SIG-M5 treated with dmso at 0.1 percent for 504 hours (cell line): Measurements from ENCODE around the gene CFAP100.
A peak's percentile ranks its signal among the peaks of the same experiment; 100 is the strongest.

Source experiments
- DNase-seq: peaks from one replicate; lab custom pipeline; 2025; ENCODE audit not compliant: unreplicated experiment; lab: John Stamatoyannopoulos, UW

The CFAP100 gene

DNA sequence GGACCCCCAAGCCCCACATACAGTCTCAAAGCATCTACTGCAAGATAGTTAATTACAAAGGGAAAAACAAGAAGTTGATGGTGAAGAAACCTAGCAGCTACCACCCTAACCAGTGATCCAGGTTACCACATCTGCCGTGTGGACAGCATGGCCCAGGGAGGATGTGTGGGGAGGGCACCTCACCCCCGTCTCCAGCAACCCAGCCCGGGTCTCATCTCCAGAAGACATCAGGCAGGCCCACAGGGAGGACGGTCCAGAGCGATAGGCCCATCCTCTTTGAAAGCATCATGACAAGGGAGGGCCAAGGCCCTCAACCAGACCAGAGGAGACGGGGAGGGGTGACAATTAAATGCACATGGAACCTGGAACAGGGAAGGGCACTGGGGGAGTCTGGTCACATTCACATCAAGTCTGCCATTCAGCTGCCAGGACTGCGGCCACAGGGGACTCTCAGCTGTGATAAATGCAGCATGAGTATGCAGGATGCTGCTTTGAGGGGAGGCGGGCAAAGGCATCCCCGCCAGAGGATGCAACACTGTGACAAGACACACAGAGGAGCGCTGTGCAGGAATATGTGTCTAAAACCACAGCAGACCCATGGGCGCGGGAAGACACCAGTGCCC is 62.2 kb downstream of the CFAP100 start:
- DNase-seq, result no peak

DNA sequence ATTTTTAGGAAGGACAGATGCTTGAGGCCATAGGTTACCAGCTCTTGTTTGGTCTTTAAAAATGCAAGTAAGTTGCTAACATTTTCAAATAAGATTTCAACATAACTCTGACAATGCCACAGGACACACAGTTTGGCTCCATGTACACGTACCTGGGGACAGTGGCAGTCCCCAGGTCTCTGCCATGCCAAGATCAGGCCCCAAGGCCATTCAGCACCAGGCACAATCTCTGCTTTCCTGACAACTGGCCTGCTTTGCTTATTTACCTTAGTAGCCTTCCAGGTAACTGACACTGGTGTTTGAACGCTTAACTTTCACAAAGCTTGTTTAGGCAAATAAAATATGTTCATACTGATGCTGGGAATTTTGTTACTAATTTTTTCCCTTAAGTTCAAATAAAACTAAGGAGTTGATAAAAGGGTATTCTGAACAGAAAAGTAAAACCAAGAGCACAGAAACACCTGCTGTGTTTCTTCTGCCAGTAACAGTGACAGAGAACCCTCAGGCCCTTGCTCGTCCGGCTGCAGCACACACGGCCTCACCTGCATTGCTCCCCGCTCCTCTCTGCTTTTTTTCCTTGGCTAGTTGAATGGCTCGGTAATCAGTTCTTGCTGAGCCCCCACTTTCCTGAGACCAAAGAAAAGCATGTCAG is 64.5 kb downstream of the CFAP100 start:
- DNase-seq, result no peak

DNA sequence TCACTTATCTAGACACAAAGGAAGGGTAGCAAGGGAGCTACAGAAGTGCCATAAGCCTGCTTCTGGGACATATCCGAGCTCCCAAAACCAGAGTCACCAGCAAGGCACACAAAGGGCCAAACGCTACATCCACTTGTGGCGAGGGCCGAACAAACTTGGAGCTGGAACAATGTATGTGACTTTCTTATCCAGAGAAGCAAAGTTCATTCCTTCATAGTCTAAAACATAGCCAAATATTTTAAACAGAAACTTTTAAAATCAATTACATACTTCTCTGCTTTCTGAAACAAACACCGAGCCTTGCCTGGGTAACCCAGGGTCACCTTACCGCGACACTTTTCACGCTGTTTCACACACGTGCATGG is 65.0 kb downstream of the CFAP100 start:
- no peak for DNase-seq

DNA sequence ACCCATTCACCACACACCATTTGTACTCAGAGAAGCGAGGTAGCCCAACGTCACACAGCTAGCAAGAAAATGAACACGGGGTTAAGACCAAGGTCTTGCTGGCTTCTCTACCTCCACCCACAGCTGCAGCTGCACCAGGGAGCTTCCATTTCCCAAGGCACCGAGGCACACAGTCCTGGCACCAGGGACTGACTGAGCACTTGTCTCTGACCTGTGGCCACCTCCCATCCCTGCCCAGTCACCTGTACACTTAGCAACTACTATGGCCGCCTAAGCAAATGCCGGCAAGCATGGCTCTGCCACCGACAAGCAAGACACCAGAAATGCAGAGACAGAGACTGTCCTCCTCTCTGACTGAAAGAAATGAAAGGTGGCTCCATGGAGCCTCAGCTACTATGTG is 65.7 kb downstream of the CFAP100 start:
- no peak for DNase-seq

DNA sequence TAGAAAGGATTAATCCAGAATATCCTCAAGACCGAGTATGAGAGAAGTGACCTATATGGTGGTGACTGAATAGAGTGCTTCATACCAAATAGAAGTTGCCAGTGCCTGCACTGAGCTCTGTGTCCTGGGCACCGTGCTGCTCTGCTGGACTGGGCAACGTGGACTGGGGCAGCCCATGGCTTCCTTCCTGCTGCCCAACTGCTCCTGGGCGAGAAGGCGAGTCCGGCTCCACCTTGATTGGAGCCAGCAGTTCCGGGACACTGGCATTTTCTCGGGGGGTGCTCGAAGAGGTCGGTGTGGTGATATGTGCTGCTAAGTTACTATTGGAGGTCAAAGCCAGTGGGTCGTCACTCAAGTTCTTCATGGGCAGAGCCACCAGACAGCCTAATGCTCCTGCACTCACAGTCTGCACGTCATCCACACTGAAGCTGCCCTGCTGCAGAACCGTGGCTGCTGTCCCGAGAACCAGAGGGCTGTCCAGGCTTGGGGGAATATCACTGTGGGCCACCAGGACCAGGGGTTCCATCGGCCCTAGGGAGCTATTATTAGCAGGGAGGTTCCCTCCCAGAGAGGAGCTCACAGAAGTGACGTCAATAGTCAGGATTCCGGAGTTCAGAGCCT is 66.9 kb downstream of the CFAP100 start:
- no peak for DNase-seq

DNA sequence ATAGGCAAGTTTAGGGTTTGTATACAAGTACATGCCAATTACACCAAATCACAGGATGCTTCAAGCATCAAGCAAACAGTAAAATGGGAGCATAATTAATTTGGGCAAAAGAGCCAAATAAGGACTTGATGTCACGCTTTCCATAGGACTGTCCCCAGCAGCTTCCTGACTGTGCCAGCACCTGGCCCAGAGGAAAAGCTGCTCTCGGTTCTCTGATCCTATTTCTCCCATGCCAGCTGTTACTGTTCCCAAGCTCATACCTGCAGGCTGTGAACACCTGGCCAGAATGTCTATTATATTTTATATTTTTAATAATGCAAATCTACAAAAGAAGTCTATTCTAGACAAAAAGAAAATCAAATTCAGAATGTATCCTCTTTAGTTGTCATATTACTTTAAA is 68.8 kb downstream of the CFAP100 start:
- DNase-seq, result no peak

DNA sequence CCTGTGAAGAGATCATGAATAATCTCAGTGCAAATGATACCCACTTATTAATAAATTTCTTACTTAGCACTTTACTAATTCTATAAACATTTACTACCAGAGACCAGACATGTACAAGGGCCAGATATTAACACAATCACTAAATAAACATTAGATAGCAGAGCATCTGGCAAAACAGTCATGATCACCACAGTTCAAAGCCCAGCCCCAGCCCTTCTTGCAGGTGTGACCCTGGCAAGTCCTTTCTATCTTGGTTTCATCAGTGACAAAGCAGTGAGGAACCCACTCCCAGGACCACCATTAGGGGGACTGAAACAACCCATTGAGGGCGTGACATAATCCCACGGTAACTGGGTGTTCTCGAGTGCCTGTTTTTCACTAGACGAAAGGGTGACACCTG is 69.4 kb downstream of the CFAP100 start:
- DNase-seq, result no peak

DNA sequence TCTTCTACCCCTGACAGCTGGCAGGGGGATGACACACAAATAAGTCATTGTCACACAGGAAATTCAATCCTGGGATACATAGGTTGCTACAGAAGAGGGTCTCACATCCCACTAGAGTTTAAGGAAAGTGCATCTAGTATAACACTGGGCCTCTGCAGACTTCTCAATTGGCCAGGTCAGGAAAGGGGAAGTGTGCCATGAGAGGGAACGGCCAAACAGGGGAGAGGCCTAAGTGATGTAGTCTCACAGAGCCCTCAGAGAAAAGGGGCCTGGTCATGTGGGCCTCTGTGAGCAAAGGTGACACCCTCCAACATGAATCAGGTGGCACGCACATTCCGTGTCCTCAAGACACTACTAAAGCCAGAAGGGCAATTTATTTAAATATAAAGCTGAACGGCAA is 69.8 kb downstream of the CFAP100 start:
- peak; percentile 25 for DNase-seq

DNA sequence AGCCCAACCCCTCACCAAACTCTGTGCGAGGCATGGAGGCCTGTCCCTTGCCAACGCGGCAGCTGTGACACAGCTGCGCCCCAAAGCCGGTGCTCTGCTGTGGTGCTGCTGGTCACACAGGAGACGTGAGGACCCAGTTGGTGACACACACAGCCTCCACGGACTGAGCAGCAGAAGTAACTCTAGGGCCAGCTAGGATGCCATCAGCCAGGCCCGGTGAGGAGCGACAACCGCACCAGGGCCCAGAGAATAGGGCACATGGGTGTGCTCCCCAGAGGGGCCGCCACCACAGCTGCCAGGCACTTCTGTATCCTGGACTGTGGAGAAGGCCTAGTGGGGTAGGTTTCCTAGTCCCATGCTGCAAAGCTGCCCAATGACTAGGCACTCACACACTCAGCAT is 70.3 kb downstream of the CFAP100 start:
- DNase-seq, result no peak

DNA sequence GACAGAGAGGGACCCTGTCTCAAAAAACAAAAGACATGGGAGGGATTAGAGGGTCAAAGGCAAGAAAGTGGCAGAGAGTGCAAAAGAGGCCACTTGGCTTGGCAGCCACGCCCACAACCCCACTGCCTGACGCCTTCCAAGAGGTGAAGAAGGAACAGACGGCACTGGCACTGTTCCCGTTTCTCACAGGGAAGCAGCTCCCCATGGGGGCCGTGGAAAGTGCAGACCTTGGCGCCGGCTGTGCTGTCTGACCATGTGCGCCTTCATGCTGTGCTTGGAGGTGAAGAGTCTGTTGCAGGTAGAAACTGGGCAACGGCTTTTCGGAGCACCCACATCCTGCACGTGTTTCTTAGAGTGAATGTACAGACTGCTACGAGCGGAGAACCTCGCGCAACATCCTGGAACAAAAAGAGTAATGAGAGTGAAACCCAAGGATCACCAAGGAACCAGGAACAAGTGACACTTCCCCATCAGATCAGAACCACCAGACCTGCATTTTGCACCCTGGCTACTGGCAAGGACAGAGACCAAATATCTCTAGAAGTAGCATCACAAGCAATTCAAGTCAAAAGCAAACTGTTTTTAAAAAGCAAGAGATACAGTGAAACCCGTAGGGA is 71.3 kb downstream of the CFAP100 start:
- peak; percentile 23 for DNase-seq

DNA sequence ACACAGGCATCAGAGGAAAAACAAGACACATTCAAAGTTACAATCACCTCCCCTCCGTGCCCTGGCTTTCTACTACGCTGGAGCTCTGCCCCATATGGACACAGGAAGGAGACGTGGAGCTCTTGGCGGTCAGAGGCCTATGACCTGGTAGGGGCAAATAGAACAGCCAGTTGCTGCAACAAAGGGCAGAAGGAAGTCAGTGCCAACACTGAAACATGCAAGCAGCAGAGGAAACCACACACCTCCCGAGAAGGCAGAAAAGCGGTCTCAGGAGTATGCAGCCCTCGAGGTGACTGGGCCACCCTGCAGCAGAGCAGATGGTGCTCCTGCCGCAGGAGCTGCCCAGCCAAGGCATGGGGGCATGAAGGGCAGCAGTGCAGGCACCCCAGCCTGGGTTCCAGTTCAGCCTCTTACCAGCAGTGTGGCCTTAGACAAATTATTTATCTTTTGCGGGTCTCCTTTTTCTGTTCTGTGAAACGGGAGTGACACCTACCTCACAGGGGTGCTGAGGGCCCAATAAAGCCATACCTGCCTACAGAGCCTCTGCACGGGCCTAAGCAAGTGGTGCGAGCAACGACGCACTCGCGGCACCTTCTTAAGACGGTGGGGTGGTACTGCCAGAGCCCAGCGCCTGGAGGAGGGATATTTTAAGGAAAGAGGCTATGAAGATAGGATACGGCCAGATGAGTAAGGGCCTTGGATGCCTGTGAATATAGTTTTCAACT is 72.3 kb downstream of the CFAP100 start:
- no peak for DNase-seq

DNA sequence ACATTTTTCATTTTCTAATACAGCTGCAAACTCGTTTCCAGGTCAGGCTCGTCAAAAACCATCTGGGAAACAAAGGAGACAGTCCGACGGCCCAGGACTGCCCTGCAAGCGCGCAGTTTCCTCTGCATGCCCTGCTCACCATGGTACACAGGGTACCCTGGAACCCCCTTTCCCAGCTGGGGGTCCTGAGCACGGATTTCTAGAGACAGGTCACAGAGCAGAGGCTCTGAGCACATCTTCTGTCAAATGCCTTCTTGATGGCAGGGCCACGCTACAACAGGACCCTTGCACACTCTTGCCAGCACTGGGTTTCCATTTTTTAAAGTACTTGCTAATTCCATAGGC is 72.9 kb downstream of the CFAP100 start:
- no peak for DNase-seq

DNA sequence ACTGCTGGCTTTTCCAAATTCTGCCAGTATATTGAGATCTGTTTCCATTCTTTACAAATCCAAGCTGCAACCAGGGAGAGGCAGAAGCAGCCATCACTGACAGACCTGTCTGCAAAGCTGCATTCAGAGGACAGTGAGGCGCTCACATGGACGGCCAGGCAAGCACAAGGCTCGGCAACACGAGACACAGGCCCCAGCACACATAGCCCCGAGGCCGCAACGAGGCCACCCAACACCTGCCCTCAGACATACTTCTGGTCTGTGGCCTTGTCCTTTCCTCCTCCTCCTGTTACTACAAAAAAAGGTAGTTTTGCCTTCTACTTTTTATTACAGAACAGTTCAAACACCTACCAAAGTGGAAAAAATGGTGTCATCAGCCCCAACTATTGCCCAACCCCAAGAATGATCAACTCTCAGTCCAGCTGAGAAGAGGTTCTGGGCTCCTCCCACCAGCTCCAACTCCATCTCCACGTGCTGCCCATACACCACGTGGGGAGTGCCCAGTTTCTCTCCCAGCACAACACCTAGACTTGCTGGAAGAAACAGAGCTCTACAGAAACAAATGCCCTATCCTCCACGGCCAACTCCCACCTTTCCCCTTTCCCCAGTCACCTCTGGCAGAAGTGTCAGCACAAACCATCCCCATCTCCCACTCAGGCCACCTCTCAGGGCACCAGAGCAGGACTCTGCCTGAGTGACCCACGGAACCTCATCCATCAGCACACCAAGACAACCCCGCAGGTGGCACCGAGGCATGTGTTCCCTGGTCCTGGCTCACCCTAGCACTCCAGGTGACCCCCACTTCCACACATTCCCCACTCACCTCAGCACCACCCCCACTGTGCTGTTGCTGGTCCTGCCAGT is 73.6 kb downstream of the CFAP100 start:
- DNase-seq, result peak; percentile 68

DNA sequence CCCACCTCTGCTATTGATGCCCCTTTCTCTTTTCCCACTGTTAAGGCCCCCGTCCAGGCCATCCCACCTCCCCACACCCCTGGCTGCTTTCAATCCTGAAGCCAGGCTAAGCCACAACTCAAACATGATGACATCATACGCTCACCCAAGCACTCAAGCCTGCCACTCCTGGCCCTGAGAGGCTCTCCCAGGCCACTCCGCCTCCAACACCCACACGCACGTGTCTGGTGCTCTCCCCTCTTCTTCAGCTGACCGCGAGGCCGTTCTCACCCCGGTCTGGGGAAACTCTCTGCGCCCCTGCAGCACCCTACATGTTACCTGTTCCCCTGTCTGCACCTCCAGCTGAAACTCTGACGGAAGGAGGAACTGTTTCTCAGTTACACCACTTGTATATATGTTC is 74.8 kb downstream of the CFAP100 start:
- no peak for DNase-seq

DNA sequence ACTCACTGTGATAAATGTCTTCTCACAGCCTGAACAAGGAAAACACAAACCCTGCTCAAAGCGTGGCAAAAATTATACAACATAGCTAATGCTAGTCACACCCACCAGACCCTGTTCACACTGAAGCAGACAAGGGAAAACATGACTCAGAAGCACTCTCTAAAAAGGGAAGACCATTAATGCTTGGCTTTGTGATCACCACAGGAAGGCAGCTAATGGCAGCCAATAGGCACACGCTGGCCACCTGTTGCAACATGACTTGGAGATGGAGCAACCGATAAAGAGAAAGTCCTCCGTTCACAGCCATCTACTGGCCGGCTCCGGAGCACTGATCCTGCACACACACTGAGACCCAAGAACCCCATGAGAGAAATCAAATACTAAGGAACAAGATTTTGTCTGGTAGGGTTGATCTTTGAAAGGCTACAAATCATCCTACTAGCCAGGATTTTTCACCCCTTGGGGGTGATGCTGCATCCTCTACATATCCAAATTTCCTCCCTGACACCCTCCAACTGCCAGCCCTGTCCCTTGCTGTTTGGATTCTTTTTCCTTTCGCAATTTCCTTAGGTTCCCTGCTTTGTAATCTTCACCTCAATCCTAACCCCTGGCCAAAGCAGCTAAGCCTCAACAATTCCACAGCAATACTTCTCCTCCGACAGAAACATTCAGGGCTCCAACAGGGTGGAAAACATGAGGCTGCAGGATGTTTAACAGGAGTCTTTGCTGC is 77.7 kb downstream of the CFAP100 start:
- peak; percentile 100 for DNase-seq

DNA sequence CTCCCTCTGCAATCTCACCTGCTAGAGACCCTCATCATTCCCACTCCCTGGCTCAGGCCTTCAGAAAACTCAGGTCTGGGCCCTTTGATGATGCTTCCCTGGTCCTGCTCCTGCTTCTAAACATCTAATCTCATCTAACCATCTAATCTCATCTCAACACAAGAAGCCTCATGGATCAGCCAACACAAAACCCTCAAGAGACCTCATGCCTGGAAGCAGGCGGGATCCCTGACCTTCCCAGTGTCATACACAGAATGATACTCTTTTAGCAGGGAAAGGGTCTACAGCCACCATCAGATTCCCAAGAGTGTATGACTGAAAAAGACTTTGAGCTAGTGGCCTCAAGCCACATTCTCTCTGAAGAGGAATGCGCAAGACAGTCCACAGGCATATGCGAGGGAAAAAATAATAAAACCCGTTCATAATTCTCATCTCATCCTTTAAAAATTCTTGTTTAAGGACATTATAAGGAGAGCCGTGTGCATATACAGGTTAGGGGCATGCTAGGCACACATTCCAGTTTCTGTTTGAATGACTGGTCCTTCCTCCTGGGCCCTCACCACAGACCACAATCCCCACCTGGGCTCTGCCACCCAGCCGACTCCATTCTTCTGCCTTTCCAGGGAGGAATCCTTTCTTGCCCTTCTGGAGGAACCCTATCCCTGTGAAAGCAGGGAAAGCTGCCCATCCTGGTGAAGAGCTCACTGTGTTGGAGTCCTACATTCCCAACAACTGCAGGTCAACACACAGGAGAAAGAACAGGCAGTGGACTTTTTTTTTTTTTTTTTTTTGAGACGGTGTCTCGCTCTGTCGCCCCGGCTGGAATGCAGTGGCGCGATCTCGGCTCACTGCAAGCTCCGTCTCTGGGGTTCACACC is 78.8 kb downstream of the CFAP100 start:
- DNase-seq, result peak; percentile 49

DNA sequence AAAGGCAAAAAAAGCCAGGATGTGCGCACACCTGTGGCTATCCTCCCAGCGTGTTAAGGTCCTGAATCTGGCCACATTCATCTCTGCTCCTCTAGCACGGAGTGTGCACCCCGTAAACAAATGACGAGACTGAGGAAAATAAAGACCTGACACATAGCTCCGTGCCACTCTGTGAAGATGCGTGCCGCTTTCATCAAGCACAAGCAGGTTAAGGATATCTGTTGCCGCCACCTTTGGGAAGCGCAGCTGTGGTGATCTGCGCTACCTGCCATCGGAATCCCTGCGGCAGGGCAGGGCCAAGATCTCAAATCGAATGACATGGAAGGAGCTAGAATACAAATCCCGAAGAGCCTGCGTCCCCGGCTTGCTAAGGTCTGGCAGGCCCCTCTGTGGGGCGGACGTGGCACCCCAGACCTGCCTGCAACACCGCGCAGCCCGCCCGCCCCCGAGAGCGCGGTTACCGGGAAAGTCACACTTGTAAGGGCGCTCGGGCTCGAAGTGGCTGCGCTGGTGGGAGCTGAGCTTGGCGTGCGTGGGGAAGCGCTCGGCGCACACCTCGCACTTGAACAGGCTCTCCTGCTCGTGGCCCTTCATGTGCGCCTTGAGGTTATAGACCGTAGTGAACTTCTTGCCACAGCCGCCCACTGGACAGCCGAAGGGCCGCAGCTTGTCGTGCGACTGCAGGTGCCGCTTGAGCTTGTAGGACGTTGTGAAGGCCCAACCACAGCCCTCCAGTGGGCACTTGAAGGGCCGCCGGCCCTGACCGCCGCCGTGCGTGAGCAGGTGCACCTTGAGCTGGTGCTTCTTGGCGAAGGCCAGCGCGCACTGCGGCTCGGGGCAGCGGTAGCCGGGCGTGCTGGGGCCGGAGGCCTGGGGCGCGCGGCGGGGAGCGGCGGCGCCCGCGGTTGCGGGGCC is 80.0 kb downstream of the CFAP100 start:
- peak; percentile 39 for DNase-seq
